GM21529 (cell line): Measurements from ENCODE around the gene SYCE1L.
"Not testable (repeated sequence)": the region's sequence is repeated elsewhere in the genome, so short reads cannot be mapped to it uniquely, and the experiment has no call there.

Source experiments
- ATAC-seq: cut with Tn5 transposase; IDR thresholded peaks from one replicate; pipeline ENCODE4 v1.9.1; 2021; ENCODE audit not compliant: unreplicated experiment

SYCE1L gene, protein sequence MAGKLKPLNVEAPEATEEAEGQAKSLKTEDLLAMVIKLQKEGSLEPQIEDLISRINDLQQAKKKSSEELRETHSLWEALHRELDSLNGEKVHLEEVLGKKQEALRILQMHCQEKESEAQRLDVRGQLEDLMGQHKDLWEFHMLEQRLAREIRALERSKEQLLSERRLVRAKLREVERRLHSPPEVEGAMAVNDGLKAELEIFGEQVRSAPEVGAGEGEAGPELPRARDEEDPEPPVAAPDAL

DNA sequence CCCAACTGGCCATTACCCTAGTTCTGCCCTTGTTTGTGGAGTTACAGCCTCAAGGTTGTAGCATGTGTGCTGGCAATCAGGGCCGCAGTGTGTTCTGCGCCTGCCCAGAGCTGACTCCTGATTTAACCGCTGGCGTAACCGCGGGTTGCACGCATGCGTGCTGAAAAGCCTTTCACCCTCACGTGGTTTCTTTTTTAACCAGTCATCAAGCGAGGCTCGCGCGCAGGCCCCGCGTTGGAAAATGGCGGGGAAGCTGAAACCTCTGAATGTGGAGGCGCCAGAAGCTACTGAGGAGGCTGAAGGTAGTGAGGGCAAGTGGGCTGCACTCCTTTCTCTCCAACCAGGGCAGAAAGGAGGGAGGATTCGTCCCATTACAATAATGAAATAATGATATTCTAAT is at the start of gene SYCE1L:
SYCE1L (plus strand) TSS at position 198 of the 400 bp plus-strand sequence; CDS start at position 242, 44 bp downstream.
- ATAC-seq = no peak

DNA sequence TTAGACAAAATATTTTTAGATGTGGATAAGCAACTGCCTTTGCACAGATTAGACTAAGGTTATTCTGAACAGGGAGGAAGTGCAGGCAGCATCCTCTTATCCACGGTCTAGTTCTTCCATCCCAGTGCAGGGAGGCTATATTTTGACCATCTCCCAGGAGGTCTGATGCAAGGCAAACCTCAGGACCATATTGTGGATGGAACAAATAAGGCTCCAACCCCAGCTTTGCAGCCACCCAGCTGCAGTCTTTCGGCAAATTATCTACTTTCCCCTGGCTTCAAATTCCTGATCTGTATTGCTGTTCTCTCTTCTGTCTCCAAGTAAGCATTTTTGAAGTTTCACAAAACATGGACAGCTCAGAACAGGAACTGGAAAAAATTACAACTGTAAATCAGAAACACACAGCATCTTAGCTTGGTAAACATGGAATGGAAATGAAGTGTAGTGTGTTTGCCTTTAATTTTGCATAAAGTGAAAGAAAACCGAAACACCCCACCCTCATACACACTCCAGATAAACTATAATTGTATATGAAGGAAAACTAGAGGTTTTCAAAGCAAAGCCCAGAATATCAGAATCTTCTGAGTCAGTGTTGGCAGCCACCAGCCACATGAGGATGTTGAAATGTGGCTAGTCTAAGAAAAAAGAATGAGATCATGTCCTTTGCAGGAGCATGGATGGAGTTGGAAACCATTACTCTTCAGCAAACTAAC is 41.7 kb upstream of the SYCE1L start:
- no peak for ATAC-seq

DNA sequence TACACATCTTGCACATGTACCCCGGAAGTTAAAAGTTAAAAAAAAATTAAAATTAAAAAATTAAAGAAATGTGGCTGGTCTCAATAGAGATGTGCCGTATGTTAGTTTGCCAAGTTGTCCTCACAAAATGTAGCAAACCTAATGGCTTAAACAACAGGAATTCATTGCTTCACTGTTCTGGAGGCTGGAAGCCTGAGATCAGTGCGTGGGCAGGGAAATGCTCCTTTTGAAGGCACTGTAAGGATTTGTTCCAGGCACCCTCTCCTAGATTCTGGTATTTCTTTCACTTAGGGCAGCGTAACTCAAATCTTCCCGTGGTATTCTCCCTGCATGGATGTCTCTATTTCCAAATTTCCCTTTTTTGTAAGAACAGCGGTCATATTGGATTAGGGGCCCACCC is 40.9 kb upstream of the SYCE1L start:
- ATAC-seq = no peak

DNA sequence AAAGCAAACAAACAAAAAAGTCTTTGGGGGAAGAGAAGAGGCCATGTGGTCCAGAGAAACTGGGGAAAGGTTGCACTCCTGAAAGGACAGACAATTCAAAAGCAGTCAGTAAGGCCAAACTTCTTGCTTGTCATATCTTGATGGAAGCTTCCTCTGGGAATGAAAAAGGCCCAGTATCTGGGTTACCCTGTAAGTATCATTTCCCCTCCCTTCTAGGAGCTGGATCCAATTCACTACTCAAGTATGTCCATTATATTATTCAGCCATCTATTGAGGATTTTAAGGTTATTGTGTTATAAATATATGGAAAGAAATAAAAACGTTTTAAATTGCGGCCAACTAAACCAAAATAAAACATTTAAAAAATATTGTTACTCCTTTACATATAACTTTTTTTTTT is 34.2 kb upstream of the SYCE1L start:
- ATAC-seq = no peak

DNA sequence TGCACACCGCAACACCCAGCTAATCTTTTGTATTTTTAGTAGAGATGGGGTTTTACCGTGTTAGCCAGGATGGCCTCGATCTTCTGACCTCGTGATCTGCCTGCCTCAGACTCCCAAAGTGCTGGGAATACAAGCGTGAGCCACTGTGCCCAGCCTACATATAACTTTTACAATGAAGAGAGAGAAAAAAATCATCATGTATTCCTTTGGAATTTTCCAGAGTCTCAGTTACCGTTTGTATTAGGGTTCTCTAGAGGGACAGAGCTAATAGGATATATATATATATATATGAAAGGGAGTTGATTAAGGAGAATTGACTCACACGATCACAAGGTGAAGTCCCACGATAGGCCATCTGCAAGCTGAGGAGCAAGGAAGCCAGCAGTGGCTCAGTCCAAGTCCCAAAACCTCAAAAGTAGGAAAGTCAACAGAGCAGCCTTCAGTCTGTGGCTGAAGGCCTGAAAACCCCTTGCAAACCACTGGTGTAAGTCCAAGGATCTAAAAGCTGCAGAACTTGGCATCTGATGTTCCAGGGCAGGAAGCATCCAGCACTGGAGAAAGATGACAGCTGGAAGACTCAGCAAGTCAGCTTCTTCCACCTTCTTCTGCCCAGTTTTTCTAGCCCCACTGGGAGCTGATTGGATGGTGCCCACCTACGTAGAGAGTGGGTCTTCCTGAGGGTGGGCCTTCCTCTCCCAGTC is 33.5 kb upstream of the SYCE1L start:
- ATAC-seq = not testable (repeated sequence)

DNA sequence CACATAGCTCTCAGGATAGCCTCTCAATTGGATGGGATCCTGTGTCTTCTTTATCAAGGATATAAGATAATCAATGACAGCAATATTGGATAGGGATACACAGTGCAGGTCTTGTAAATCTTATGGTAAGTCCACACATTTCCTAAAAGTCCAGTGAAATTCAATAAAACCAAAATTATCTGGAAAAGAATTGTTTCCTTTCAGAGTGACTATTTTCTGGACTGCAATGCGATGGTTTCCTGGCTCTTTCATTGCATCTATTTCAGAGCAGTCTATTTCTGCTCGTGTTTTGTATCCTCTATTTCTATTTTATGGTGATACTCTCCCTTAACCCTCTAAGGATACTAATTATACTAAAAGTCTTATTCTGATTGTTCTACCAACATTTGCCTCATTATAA is 32.5 kb upstream of the SYCE1L start:
- no peak for ATAC-seq

DNA sequence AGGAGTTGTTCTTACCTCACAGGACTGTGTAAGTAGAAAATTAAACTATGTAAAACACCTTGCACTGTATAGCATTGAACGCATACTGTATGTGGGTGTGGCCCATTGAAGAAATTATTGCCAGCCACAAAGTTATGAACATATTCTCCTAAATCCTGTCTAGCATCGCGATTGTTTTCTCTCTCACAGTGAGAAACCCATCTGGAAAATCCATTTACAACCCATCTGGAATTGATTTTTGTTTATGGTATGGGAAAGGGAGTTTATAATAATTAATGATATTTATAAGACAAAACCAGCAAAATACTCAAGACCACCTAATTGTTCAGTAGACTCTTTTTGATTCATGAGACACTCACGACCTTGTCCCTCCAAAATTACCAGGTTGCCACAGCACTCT is 30.3 kb upstream of the SYCE1L start:
- ATAC-seq = no peak

DNA sequence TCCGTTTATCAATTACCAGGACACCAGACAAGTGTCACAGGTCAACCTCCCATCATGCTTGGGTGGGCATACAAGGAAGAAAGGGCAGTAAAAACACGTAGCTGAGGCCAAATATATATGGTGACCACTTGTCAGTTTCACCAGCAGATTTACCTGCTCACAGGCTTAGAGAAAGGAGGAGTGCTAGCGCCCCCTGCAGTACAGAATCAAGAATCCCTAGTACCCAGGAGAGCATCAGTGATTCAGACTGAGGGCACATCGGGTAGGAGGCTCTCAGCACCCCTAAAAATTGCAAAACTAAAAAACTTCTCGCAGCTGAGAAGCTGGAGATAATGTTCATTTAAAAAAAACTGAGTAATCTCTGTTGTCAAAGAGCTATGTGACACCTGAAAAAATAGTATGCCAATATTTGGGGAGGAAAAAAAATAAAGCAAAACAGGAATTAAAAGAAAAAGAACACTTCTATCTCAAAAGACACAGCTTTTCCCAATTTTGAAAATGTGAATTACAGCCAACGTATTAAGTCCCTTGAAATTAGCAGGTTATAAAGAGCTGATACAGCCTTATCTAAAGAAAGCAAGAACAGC is 29.5 kb upstream of the SYCE1L start:
- no peak for ATAC-seq

DNA sequence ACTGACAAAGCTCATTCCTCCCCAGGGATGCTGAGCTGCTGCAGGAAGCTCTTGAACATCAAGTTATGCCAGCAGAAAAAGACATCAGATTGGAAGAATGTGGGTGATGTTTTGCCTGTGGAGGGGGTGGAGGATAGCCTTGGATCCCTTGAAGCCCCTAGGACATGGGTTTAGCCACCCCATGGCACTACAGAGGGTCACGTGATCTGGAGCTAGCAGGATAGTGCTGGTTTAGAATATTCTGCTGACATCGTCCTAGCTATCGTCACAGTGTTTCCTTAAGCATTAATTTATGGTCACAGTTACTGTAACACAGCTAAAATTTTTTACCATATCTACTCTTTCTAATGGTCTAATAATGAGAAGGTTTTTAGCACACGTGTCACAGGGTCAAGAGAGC is 28.4 kb upstream of the SYCE1L start:
- ATAC-seq = no peak

DNA sequence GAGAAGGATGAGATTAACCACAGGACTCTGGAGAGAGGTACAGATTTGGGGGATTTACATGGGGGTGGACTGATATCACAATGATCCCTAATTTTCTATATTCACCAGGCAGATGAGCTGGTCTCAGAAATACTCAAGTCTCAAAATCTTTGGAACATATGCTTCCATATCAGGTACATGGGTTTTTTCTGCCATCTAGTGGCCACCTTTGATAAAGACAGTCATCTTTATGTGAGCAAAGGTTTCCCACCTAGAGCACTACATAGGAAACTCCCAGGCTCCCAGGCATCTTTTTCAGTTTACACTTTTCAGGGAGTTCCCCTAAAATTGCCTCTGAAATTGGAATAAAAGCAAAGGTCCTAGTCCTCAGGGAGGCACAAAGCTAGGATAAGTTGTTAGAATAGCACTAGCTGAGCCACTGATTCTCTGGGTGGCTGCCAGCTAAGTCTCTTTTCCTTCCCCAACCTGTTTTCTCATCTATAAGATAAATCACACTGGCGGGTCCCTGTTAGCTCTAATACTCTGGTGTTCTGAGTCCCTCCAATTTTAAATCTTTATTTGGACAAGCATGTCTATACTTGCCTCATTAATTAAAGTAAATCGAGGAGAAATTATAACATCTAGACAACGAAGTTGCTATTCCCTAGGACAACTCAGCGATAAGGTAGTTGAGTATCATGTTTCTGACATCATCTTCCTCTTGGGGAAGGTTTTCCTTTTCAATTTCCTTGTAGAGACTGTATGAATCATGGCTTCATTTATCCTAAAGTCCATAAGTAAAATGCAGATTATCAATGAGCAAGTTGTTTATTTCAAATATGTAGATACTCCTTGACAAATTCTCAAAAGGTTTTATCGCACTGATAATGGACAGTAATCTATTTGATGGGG is 27.2 kb upstream of the SYCE1L start:
- peak; percentile 84 for ATAC-seq

DNA sequence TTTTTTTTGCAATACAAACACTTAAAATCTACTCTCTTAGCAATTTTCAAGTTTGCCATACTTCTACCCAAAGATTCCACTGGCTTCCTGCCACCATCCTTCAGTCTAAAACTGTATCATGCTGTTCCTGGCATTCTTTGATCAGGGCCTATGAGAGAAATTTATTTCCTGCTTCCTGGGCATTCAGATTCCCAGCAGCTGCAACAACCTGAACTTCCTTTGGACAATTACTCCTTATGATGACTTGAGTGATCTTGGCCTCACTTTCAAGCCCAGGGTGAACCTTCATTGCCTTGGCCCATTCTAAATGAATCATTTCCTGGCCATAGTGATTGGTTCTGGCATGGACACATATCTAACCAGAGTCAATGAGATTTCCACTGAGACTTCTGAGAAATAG is 26.3 kb upstream of the SYCE1L start:
- no peak for ATAC-seq

DNA sequence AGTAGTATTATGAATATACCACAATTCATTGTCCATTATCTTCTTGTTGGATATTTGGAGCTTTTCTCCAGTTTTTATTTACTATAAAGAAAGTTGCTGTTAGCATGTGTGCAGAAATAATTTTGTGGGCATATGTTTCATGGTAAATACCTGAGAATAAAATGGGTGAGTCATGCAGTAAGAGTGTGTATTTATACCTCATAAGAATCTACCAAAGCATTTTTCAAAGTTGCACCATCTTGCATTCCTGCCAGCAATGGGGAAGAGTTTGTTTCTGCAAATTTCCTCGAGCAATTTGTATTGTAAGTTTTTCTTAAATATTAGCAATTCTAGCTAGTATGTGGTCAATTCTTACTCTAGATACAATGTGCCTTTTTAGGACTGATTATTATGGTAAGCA is 16.1 kb upstream of the SYCE1L start:
- ATAC-seq = no peak

DNA sequence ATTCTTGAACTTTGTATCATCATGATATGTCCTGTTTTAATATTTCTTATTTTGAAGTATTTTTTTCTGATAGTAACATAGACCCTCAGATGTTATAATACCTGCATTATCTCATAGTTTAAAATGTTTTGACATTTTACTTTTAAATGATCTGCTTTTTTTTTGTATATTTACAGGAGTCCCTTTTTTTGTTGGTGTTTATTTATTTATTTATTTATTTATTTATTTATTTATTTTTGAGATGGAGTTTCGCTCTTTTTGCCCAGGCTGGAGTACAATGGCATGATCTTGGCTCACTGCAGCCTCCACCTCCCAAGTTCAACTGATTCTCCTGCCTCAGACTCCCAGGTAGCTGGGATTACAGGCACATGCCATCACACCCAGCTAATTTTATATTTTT is 12.9 kb upstream of the SYCE1L start:
- ATAC-seq = not testable (repeated sequence)

DNA sequence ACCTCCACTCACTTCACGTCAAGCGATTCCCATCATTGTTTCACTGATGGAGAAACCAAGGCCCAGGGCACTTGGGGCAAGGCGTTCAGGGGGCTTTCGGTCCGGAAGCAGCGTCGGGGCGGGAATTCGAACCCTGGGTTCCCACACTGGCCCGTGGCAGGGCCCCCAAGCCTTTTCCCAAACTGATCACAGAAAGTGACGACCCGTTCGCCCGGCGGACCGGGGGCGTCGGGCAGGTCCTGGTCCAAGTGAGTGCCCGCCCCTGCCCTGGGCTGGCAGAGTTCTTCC is 9.1 kb upstream of the SYCE1L start:
- ATAC-seq = no peak

DNA sequence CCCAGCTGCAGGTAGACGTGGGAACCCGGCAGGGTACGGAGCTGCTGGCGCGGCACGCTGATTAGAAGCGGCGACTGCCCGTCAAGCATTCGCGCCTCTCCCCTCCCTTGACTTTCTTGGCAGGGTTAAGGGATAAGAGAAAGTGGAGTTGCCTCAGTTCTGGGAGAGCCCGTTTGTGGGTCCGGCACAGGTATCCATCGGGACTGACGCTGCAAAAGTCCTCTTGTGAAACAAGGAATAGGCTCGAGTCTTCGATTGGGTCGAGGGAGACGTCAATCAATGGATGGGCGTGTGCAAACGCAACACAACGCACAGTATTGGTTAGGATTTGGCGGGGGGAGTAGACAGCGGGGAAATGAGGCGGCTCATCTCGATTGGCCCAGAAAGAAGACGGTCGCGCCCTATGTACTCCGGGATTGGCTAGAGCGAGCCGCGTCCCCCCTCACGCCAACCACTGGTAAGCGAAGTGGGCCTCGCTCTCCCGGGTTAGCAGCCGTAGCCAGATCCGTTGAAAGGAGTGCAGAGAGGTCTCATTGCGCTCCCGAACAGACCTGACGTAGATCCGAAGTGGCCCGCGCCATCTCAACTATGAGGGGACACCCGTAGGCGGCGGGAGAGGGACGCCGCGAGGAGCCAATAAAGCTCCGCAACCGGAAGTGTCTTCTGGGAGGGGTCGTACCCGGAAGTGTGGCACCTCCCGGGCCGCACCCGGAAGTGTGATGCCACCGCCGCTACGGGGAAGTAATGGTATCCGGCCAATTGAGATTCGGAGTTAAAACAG is 8.5 kb upstream of the SYCE1L start, which contains the start of gene MON1B:
MON1B (plus strand) TSS at position 713 of the 781 bp plus-strand sequence. CDS start 296 bp downstream, outside the sequence.
- ATAC-seq = peak; percentile 96

DNA sequence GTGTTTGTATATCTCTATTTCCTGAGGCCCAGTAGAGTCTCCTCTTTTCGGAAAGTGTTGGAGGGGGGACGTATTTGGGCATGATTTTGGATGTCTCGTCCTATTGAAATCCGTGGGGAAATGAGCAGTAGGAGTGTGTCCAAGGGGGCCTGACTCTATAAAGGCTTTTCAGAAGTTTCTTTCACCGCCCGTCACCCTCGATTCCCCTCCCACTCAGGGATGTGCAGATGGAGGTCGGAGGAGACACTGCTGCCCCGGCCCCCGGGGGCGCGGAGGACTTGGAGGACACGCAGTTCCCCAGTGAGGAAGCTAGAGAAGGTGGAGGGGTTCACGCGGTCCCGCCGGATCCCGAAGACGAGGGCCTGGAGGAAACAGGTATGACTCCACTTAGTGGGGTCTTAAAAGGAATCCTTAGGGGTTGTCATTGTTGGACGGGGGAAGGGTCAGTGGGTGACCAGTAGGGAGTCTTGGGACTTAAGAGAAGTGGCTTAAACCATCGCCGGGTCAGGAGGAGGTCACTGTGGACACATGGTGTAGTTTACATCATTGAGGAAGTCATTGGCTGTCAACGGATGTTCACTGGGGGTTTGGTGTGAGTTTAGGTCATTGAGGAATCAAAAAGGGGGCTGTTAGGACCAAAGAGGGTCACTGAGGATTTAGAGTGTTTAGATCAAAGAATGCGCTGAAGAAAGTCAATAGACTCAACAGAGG is 7.8 kb upstream of the SYCE1L start:
- ATAC-seq = no peak

DNA sequence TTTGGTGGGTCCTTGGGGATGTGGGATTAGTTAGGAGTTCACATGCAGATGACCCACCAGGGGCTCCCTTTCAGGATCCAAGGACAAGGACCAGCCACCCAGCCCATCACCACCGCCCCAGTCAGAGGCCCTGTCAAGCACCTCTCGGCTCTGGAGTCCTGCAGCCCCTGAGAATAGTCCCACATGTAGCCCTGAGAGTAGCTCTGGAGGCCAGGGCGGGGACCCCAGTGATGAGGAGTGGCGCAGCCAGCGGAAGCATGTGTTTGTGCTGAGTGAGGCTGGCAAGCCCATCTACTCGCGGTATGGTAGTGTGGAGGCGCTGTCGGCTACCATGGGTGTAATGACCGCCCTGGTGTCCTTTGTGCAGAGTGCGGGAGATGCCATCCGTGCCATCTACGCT is 5.8 kb upstream of the SYCE1L start:
- no peak for ATAC-seq

DNA sequence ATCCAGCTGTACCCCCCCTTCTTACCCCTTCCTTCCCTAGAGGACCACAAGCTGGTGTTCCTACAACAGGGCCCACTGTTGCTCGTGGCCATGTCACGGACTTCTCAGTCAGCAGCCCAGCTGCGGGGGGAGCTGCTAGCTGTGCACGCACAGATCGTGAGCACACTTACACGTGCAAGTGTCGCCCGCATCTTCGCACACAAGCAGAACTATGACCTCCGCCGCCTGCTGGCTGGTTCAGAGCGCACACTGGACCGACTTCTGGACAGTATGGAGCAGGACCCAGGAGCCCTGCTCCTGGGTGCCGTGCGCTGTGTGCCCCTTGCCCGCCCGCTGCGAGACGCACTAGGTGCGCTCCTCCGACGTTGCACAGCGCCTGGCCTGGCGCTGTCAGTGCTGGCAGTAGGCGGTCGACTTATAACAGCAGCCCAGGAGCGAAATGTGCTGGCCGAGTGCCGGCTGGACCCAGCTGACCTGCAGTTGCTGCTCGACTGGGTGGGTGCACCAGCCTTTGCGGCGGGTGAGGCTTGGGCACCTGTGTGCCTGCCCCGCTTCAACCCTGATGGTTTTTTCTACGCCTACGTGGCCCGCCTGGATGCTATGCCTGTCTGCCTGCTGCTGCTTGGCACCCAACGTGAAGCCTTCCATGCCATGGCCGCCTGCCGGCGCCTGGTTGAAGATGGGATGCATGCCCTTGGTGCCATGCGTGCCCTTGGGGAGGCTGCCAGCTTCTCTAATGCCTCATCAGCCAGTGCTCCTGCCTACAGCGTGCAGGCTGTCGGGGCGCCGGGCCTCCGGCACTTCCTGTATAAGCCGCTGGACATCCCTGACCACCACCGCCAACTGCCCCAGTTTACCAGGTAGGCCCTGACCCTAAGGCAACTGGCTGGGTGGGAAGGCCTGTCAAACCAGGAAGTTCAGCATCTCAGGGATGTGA is 4.6 kb upstream of the SYCE1L start:
- ATAC-seq = no peak
